Prostate gland (tissue), 2 donors: ENCODE results near the gene MEG3. TPM values are rescaled to one million over a fixed set of nuclear protein-coding genes. Genes with fewer than 3 reads are reported as not detected.

Source experiments
- DNase-seq: peaks from one replicate; pipeline ENCODE4 v3.0.0-alpha.2; 2019; ENCODE audit warnings: low spot score
- H3K27ac ChIP-seq, 2 donors: fragments of 200-600 bp; sonication (generic); 2 replicates each; pipeline ENCODE4 v1.5.1; 2017 to 2019
- H3K27me3 ChIP-seq: fragments of 200-600 bp; sonication (generic); replicated peaks from 2 replicates; pipeline ENCODE4 v1.5.1; 2019; ENCODE audit not compliant: insufficient read depth
- H3K36me3 ChIP-seq, 2 donors: fragments of 200-600 bp; sonication (generic); 1 replicate in 1 of 2; 2 replicates in 1 of 2; pipeline versions ENCODE4 v1.5.1 to v1.8.1; 2017 to 2019
- H3K4me1 ChIP-seq: fragments of 200-600 bp; sonication (generic); replicated peaks from 2 replicates; pipeline ENCODE4 v1.5.1; 2019
- H3K4me3 ChIP-seq, 2 donors: fragments of 200-600 bp; sonication (generic); 2 replicates each; pipeline ENCODE4 v1.5.1; 2017 to 2019
- H3K9me3 ChIP-seq: fragments of 200-600 bp; sonication (generic); 2 replicates; pipeline ENCODE4 v1.5.1; 2017
- POLR2A ChIP-seq: fragments of 450-650 bp; IDR thresholded peaks from one replicate; pipeline ENCODE4 v1.6.1; 2016; ENCODE audit warnings: antibody characterized with exemption, mild to moderate bottlenecking
- POLR2AphosphoS5 ChIP-seq: sonication (generic); formaldehyde crosslinking; IDR thresholded peaks from one replicate; pipeline ENCODE4 v1.6.1; 2017; ENCODE audit warnings: antibody characterized with exemption
- WGBS: methylation state at CpG from one replicate; pipeline ENCODE4 v1.1.5; 2018; 5-methylcytosine and 5-hydroxymethylcytosine counted together
- intact Hi-C: fragments of 100-400 bp; cut with DNase I; formaldehyde crosslinking; loops from one replicate; pipeline ENCODE4 v1.14.2; 2022
- total RNA-seq, 2 donors: library from RNA; depleted of rRNA; stranded (reverse); fragments of >200 nt; gene quantifications; one replicate each; pipeline ENCODE4 v1.1.0, GENCODE V29; 2016
- TF ChIP-seq, protein P1 (sequence below), 4 experiments: fragments of 200-600 bp in 2 of 4; fragments of 450-650 bp in 2 of 4; sonication (generic) in 2 of 4; IDR thresholded peaks; 1 replicate in 3 of 4; 2 replicates in 1 of 4; pipeline ENCODE4 v1.5.1; 2016 to 2019; ENCODE audit warnings: antibody characterized with exemption in 4 of 4, mild to moderate bottlenecking in 2 of 4, moderate library complexity in 2 of 4

MEG3 gene
- total RNA-seq, 2 donors from 2014 or later: 21.9 to 135 TPM

DNA sequence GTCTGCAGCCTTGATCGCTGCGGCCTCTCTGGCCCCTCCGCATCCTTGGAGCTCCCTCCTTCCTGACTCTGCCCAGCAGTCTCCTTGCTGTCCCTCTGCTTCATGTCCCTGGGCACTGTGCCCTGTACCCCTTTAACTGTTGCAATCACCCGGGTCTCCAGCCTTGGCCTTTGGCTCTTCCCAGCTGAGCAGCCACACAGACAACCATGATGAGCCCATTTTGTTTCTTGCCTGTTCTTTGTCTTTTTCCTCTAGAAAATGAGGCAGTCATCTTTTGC lies 40.6 kb upstream of the MEG3 start:
- H3K4me3 ChIP-seq: no peak overlapping the region
- H3K27ac ChIP-seq: no peak overlapping the region
- no peaks in the 10 kb centered on the region for H3K27me3 ChIP-seq
- TF ChIP-seq, protein P1, sequence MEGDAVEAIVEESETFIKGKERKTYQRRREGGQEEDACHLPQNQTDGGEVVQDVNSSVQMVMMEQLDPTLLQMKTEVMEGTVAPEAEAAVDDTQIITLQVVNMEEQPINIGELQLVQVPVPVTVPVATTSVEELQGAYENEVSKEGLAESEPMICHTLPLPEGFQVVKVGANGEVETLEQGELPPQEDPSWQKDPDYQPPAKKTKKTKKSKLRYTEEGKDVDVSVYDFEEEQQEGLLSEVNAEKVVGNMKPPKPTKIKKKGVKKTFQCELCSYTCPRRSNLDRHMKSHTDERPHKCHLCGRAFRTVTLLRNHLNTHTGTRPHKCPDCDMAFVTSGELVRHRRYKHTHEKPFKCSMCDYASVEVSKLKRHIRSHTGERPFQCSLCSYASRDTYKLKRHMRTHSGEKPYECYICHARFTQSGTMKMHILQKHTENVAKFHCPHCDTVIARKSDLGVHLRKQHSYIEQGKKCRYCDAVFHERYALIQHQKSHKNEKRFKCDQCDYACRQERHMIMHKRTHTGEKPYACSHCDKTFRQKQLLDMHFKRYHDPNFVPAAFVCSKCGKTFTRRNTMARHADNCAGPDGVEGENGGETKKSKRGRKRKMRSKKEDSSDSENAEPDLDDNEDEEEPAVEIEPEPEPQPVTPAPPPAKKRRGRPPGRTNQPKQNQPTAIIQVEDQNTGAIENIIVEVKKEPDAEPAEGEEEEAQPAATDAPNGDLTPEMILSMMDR (IDR thresholded peaks at IDR 0.05): no peak
- no peak for TF ChIP-seq POLR2AphosphoS5
- TF ChIP-seq POLR2A: no peak
- intact Hi-C loops: no loop called here
- no peaks in the 10 kb centered on the region for H3K4me1 ChIP-seq
- H3K9me3 ChIP-seq: no peaks in the 10 kb centered on the region
- 91% methylated on average over 4 of the region's 4 CpGs for WGBS
- H3K36me3 ChIP-seq: no peaks in the 10 kb centered on the region
- DNase-seq: no peak

DNA sequence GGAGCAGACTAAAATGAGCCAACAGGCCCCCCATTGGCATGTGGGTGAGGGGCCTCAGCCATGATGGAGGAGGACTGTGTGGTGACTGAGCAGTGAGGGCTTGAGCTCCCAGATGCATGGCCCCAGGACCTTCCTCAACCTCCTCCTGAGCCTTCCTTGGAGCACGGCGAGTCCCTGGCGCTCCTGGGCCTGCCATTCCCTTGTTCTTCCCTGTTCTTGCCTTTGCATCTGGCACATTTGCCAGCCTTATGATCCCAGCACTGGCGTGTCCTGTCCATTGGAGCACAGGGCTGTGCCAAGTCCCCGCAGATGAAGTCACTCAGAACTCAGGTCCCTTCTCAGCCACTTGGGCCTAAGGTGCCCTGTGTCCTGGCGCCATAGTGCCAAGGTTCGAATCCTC lies 40.3 kb upstream of the MEG3 start:
- TF ChIP-seq POLR2A (no peak), POLR2AphosphoS5 (no peak)
- TF ChIP-seq, protein P1 (IDR thresholded peaks at IDR 0.05): no peak
- H3K36me3 ChIP-seq: no peaks in the 10 kb centered on the region
- 83% methylated on average over 7 of the region's 7 CpGs for WGBS
- H3K27me3 ChIP-seq: no peaks in the 10 kb centered on the region
- H3K4me3 ChIP-seq: no peak overlapping the region
- H3K9me3 ChIP-seq: no peaks in the 10 kb centered on the region
- no peak overlapping the region for H3K27ac ChIP-seq
- H3K4me1 ChIP-seq: no peaks in the 10 kb centered on the region
- intact Hi-C loops: no loop called here
- no peak for DNase-seq

DNA sequence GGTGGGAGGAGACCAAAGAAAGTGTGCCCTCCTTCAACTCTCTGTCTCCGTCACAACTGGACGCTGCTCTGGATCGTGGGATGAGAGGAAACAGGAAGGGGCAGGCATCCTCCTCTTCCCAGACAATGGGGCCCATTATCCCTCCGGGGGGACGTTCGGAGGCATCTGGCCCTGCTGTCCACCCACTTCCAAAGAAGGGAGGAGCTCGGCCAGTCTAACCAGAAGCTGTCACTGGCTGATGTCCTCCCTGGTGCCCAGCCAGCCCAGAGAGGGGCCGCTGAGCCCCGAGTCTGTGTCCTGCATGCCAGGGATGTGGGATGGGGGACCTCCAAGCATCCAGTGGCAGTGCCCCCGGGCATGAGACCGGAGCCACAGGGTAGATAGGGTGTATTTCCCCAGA lies 39.8 kb upstream of the MEG3 start:
- Histone ChIP-seq H3K27me3 (no peaks in the 10 kb centered on the region), H3K27ac (no peak overlapping the region), H3K4me1 (no peaks in the 10 kb centered on the region), H3K36me3 (no peaks in the 10 kb centered on the region), H3K9me3 (no peaks in the 10 kb centered on the region), H3K4me3 (no peak overlapping the region)
- TF ChIP-seq POLR2AphosphoS5 (no peak), POLR2A (no peak)
- TF ChIP-seq, protein P1 (IDR thresholded peaks at IDR 0.05): no peak
- intact Hi-C loops: no loop called here
- WGBS: 37% methylated on average over 11 of the region's 11 CpGs
- DNase-seq: no peak

DNA sequence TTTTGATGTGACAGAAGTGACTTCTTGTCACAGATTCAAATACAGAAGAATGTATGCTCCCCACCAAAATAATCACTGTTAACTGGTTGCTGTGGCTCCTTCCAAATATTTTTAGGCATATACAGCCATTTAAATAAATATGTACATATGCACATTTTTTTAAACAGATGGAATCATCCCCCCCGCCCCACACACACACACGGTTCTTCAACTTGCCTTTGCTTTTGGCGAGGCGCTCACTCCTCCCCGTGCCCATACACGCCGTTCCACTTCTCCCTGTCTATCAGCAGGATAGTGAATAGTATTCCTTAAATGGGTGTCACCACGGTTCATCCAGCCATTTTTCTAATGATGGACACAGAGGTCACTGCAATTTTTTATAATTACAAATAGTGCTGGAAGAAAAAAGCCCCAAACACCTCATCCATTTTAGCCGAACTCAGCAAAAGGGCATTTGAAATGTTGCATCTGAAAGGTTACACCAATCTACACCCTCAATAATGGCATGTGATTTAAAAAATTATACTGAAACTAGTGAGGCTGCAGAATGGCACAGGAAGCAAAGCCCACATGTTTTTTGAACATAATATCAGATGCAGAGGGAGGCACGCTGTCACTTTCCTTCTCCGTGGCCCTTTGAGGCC lies 39.2 kb upstream of the MEG3 start:
- Histone ChIP-seq H3K9me3 (no peaks in the 10 kb centered on the region), H3K27me3 (no peaks in the 10 kb centered on the region), H3K4me1 (no peaks in the 10 kb centered on the region), H3K36me3 (no peaks in the 10 kb centered on the region), H3K4me3 (no peak overlapping the region), H3K27ac (no peak overlapping the region)
- intact Hi-C loops: no loop called here
- no peak for DNase-seq
- TF ChIP-seq POLR2A (no peak), POLR2AphosphoS5 (no peak)
- TF ChIP-seq, protein P1 (IDR thresholded peaks at IDR 0.05): no peak
- WGBS: 58% methylated on average over 11 of the region's 11 CpGs

DNA sequence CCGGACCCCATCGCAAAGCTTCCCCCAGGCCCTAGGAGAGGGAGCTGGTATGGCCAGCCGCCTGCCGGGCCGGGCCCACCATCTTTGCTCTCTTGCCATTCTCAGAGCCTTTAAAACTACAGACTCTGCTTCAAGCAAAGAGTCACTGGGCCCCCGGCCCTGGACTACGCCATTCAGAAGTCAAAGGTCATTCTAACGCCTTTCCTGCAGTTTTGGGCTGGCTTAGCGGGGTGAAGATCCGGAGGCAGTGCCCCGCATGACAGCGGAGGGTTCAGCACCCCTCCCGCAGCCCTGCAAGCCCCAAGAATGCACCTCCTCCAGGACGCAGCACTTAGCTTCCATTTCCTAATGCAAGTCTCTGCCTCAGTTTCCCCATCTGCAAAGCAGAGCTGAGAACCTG lies 38.3 kb upstream of the MEG3 start:
- no peak overlapping the region for H3K4me3 ChIP-seq
- no peaks in the 10 kb centered on the region for H3K36me3 ChIP-seq
- H3K9me3 ChIP-seq: no peaks in the 10 kb centered on the region
- H3K4me1 ChIP-seq: no peaks in the 10 kb centered on the region
- H3K27me3 ChIP-seq: no peaks in the 10 kb centered on the region
- TF ChIP-seq, protein P1 (IDR thresholded peaks at IDR 0.05): no peak
- no peak for TF ChIP-seq POLR2A
- no peak for TF ChIP-seq POLR2AphosphoS5
- intact Hi-C loops: no loop called here
- DNase-seq: no peak
- no peak overlapping the region for H3K27ac ChIP-seq
- 90% methylated on average over 14 of the region's 14 CpGs for WGBS
